Naive thymus-derived CD4-positive, alpha-beta T cell (primary cell): Measurements from ENCODE around the gene CEBPZ. TPM values are rescaled to one million over a fixed set of nuclear protein-coding genes. Genes with fewer than 3 reads are reported as not detected.
"Not testable (repeated sequence)": the region's sequence is repeated elsewhere in the genome, so short reads cannot be mapped to it uniquely, and the experiment has no call there.

Source experiments
- ATAC-seq: fragments of 150-1000 bp; cut with Tn5 transposase; 2 replicates; pipeline ENCODE4 v1.10.0; 2021; ENCODE audit warnings: mild to moderate bottlenecking, moderate library complexity
- CTCF ChIA-PET: fragments of 350-600 bp; sonication (Branson Sonifier 250); formaldehyde crosslinking; loops from one replicate; lab custom pipeline; 2021; ENCODE audit warnings: antibody characterized with exemption; lab: Charles Lee
- POLR2A ChIA-PET: fragments of 350-600 bp; sonication (Branson Sonifier 250); formaldehyde crosslinking; loops from one replicate; lab custom pipeline; 2021; ENCODE audit warnings: antibody characterized with exemption, inconsistent platforms; lab: Charles Lee
- DNase-seq, 9 donors: peaks; one replicate each; pipeline versions ENCODE4 v3.0.0 to v3.0.0-alpha.2; 2020 to 2022; ENCODE audit warnings: mixed read lengths in 1 of 9
- H3K27ac ChIP-seq: one replicate; pipeline ENCODE4 v1.7.0; 2013; ENCODE audit warnings: mild to moderate bottlenecking, low read depth, low read length, moderate library complexity
- H3K27me3 ChIP-seq, 2 donors: one replicate each; pipeline ENCODE4 v1.7.0; 2013; ENCODE audit warnings: low read length in 2 of 2, mild to moderate bottlenecking in 2 of 2, moderate library complexity in 2 of 2; ENCODE audit not compliant: control insufficient read depth in 2 of 2, insufficient read depth in 2 of 2
- H3K36me3 ChIP-seq, 3 experiments: 1 replicate in 2 of 3; 2 replicates in 1 of 3; pipeline ENCODE4 v1.7.0; 2013; ENCODE audit warnings: low read length in 3 of 3, mild to moderate bottlenecking in 3 of 3, moderate library complexity in 1 of 3; ENCODE audit not compliant: insufficient read depth in 3 of 3, control insufficient read depth in 2 of 3
- H3K4me1 ChIP-seq, 2 donors: one replicate each; pipeline ENCODE4 v1.7.0; 2013; ENCODE audit warnings: low read length in 2 of 2, mild to moderate bottlenecking in 2 of 2, moderate library complexity in 1 of 2; ENCODE audit not compliant: control insufficient read depth in 2 of 2, insufficient read depth in 2 of 2
- H3K4me3 ChIP-seq: 2 replicates; pipeline ENCODE4 v1.7.0; 2013; ENCODE audit warnings: mild to moderate bottlenecking, low read length
- H3K9me3 ChIP-seq, 3 experiments: 1 replicate in 2 of 3; 2 replicates in 1 of 3; pipeline ENCODE4 v1.7.0; 2013; ENCODE audit warnings: low read length in 3 of 3; ENCODE audit not compliant: control insufficient read depth in 2 of 3
- H3K27ac Mint-ChIP-seq, 9 donors: one replicate each; pipeline ENCODE4 v1.8.0; 2020 to 2022; ENCODE audit warnings: mixed read lengths in 9 of 9, mild to moderate bottlenecking in 8 of 9, moderate library complexity in 5 of 9, inconsistent platforms in 2 of 9
- H3K27me3 Mint-ChIP-seq, 5 donors: one replicate each; pipeline ENCODE4 v1.8.0; 2021 to 2022; ENCODE audit warnings: mixed read lengths in 5 of 5, mild to moderate bottlenecking in 1 of 5
- H3K36me3 Mint-ChIP-seq, 5 donors: one replicate each; pipeline ENCODE4 v1.8.0; 2020 to 2022; ENCODE audit warnings: mixed read lengths in 5 of 5, mild to moderate bottlenecking in 3 of 5, inconsistent platforms in 1 of 5
- H3K4me1 Mint-ChIP-seq, 7 donors: one replicate each; pipeline ENCODE4 v1.8.0; 2020 to 2022; ENCODE audit warnings: mixed read lengths in 7 of 7, mild to moderate bottlenecking in 3 of 7, inconsistent platforms in 1 of 7
- H3K4me3 Mint-ChIP-seq, 10 donors: one replicate each; pipeline ENCODE4 v1.8.0; 2020 to 2022; ENCODE audit warnings: mild to moderate bottlenecking in 10 of 10, mixed read lengths in 10 of 10, moderate library complexity in 6 of 10, inconsistent platforms in 2 of 10
- H3K9me3 Mint-ChIP-seq, 11 donors: one replicate each; pipeline ENCODE4 v1.8.0; 2020 to 2022; ENCODE audit warnings: mixed read lengths in 11 of 11, mild to moderate bottlenecking in 4 of 11, inconsistent platforms in 1 of 11, moderate library complexity in 1 of 11
- intact Hi-C, 2 donors: fragments of 100-400 bp; cut with micrococcal nuclease; formaldehyde crosslinking; loops; one replicate each; pipeline ENCODE4 v1.15.1; 2023
- polyA plus RNA-seq, 2 donors: library from polyadenylated mRNA; unstranded; fragments of 300-500 nt; fragmentation: Illumina TruSeq; gene quantifications; one replicate each; pipeline ENCODE4 v1.2.3, GENCODE V29; 2021
- total RNA-seq, 6 experiments: library from RNA in 5 of 6; stranded (reverse) in 5 of 6; gene quantifications; 1 replicate in 5 of 6; 2 replicates in 1 of 6; pipeline ENCODE4 v1.2.3 and lab custom pipeline; 2021 to 2026

CEBPZ gene
- total and polyA plus RNA-seq, 7 experiments from 2014 or later, result 27.1 to 67.6 (median 55.5) TPM

DNA sequence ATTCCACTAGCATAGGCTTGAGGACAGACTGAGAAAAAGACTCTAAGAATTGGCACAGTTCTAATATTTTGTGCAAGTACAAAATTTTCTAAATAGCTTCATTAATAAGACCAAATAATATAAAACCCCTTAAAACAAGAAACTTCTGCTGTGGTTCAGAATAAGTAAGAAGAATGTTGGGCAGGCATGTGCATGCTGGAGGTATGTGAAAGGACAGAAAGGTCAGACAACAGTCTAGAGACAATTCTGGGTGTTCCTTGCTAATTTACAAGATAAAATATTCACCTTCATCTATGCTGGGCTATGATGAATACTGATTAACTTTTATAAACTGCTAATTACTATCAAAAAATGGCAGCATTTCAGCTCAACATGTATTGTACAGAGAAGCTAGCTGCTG, 20.2 kb downstream of the CEBPZ start:
- Histone ChIP-seq H3K4me1 (no peaks in the 10 kb centered on the region), H3K27me3 (no peaks in the 10 kb centered on the region), H3K4me3 (no peak overlapping the region), H3K9me3 (peaks cover 0 to 29% (median 0%) of the 10 kb centered on the region in 3 experiments), H3K27ac (no peak overlapping the region), H3K36me3 (peaks cover 21 to 78% (median 41%) of the 10 kb centered on the region in 3 experiments)
- intact Hi-C loops, result no loop called here
- ChIA-PET POLR2A (no interaction called here), CTCF (interaction anchor here (0.6 kb wide), 1 partner anchor 231 kb away, joined by 3 read pairs; no protein-coding TSS in a partner anchor)
- Mint-ChIP-seq H3K4me3 (no peak overlapping the region), H3K9me3 (peaks cover 12 to 50% (median 34%) of the 10 kb centered on the region in 11 donors), H3K36me3 (peaks cover 40 to 81% (median 71%) of the 10 kb centered on the region in 5 donors), H3K27me3 (no peaks in the 10 kb centered on the region), H3K4me1 (peaks cover 6 to 22% (median 19%) of the 10 kb centered on the region in 7 donors), H3K27ac (peak overlapping the region in 4 of 9 donors; percentile 1 to 61 (median 34))
- no peak for ATAC-seq
- no peak for DNase-seq

GRCh38 chr2:37206760-37207159, 24.6 kb downstream of the CEBPZ start:
- H3K27me3 Mint-ChIP-seq, DNase-seq, H3K4me1 ChIP-seq, H3K4me3 ChIP-seq, CTCF ChIA-PET, ATAC-seq, H3K27me3 ChIP-seq, H3K27ac ChIP-seq, intact Hi-C loops: not testable (repeated sequence)
- Mint-ChIP-seq H3K9me3 (peaks cover 16 to 80% (median 49%) of the 10 kb centered on the region in 11 donors), H3K27ac (peak overlapping the region in 1 of 9 donors; percentile 19), H3K4me1 (peaks cover 12 to 35% (median 24%) of the 10 kb centered on the region in 7 donors), H3K36me3 (peaks cover 47 to 98% (median 92%) of the 10 kb centered on the region in 5 donors), H3K4me3 (peak overlapping the region in 1 of 10 donors; percentile 27)
- Histone ChIP-seq H3K36me3 (peaks cover 18 to 81% (median 31%) of the 10 kb centered on the region in 3 experiments), H3K9me3 (peaks cover 0 to 38% (median 0%) of the 10 kb centered on the region in 3 experiments)
- POLR2A ChIA-PET, result interaction anchor here (0.8 to 1.1 kb wide), 2 partner anchors 11 to 22 kb away, joined by 4 read pairs; no protein-coding TSS in a partner anchor

- ATAC-seq, result no peak
Measured at GRCh38 chr2:37205689-37206341, 25.6 kb downstream of the CEBPZ start.

DNA sequence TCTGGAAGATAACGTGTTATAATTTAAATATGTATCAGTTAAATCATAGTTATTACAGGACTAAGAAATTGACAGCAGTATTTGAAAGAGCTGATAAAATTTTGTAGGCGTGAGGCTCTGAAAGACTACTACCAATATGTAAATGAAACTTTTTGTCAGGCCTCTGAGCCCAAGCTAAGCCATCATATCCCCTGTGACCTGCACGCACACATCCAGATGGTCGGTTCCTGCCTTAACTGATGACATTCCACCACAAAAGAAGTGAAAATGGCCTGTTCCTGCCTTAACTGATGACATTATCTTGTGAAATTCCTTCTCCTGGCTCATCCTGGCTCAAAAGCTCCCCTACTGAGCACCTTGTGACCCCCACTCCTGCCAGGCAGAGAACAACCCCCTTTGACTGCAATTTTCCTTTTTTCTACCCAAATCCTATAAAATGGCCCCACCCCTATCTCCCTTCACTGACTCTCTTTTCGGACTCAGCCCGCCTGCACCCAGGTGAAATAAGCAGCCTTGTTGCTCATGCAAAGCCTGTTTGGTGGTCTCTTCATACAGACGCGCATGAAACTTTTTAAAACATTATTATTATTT, 26.2 kb downstream of the CEBPZ start:
- H3K27me3 Mint-ChIP-seq, POLR2A ChIA-PET, H3K4me1 ChIP-seq, H3K4me3 Mint-ChIP-seq, H3K27ac ChIP-seq, intact Hi-C loops, ATAC-seq, DNase-seq, H3K27me3 ChIP-seq, H3K4me3 ChIP-seq, CTCF ChIA-PET: not testable (repeated sequence)
- Mint-ChIP-seq H3K36me3 (peaks cover 41 to 94% (median 81%) of the 10 kb centered on the region in 5 donors), H3K27ac (peak overlapping the region in 2 of 9 donors; percentile 45 to 47), H3K4me1 (peaks cover 8 to 39% (median 33%) of the 10 kb centered on the region in 7 donors), H3K9me3 (peaks cover 16 to 69% (median 45%) of the 10 kb centered on the region in 11 donors)
- Histone ChIP-seq H3K9me3 (peaks cover 0 to 38% (median 0%) of the 10 kb centered on the region in 3 experiments), H3K36me3 (peaks cover 13 to 75% (median 24%) of the 10 kb centered on the region in 3 experiments)

More at GRCh38 chr2:37205689-37206341, 25.6 kb downstream of the CEBPZ start:
- Mint-ChIP-seq H3K36me3 (peaks cover 41 to 95% (median 87%) of the 10 kb centered on the region in 5 donors), H3K27ac (peak overlapping the region in 2 of 9 donors; percentile 9 to 21), H3K27me3 (no peaks in the 10 kb centered on the region), H3K4me3 (peak overlapping the region in 1 of 10 donors; percentile 30), H3K4me1 (peaks cover 11 to 39% (median 30%) of the 10 kb centered on the region in 7 donors), H3K9me3 (peaks cover 16 to 75% (median 49%) of the 10 kb centered on the region in 11 donors)
- ChIA-PET POLR2A (interaction anchor here (0.8 kb wide), 1 partner anchor 10 kb away, joined by 4 read pairs; no protein-coding TSS in a partner anchor), CTCF (no interaction called here)
- H3K36me3 ChIP-seq, result peaks cover 15 to 77% (median 24%) of the 10 kb centered on the region in 3 experiments
- no peak overlapping the region for H3K27ac ChIP-seq
- H3K27me3 ChIP-seq, result no peaks in the 10 kb centered on the region
- DNase-seq, result no peak
- no peak overlapping the region for H3K4me3 ChIP-seq
- H3K9me3 ChIP-seq, result peaks cover 0 to 38% (median 0%) of the 10 kb centered on the region in 3 experiments
- intact Hi-C loops, result no loop called here
- no peaks in the 10 kb centered on the region for H3K4me1 ChIP-seq

DNA sequence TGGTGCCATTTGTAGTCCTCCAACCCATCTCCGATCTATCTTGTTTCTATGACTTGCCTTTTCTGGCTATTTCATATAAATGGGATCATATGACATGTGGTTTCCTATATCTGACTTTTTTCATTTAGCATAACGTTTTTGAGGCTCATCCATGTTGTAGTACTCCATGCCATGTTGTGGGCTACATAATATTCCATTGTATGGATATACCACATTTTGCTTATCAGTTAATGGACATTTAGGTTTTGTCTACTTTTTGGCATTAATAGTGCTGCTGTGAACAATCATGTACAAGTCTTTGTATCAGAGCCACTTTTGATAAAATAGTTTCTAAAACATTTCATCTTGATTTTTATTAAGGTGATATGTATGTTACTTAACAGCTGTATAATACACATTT, 27.7 kb downstream of the CEBPZ start:
- ATAC-seq (no peak), DNase-seq (no peak)
- Histone ChIP-seq H3K4me1 (peaks cover 0 to 4% of the 10 kb centered on the region in 2 donors), H3K9me3 (peaks cover 0 to 26% (median 0%) of the 10 kb centered on the region in 3 experiments), H3K4me3 (no peak overlapping the region), H3K27me3 (no peaks in the 10 kb centered on the region), H3K36me3 (peaks cover 10 to 61% (median 13%) of the 10 kb centered on the region in 3 experiments), H3K27ac (no peak overlapping the region)
- Mint-ChIP-seq H3K9me3 (peaks cover 11 to 54% (median 32%) of the 10 kb centered on the region in 11 donors), H3K27ac (no peak overlapping the region), H3K4me3 (no peak overlapping the region), H3K4me1 (peaks cover 13 to 51% (median 43%) of the 10 kb centered on the region in 7 donors), H3K36me3 (peaks cover 30 to 84% (median 66%) of the 10 kb centered on the region in 5 donors), H3K27me3 (no peaks in the 10 kb centered on the region)
- ChIA-PET CTCF (no interaction called here), POLR2A (interaction anchor here (1.0 to 1.2 kb wide), 2 partner anchors 10 to 28 kb away, joined by 3 read pairs; partner anchors contain the start of genes CEBPZ and NDUFAF7)
- intact Hi-C loops, result no loop called here

DNA sequence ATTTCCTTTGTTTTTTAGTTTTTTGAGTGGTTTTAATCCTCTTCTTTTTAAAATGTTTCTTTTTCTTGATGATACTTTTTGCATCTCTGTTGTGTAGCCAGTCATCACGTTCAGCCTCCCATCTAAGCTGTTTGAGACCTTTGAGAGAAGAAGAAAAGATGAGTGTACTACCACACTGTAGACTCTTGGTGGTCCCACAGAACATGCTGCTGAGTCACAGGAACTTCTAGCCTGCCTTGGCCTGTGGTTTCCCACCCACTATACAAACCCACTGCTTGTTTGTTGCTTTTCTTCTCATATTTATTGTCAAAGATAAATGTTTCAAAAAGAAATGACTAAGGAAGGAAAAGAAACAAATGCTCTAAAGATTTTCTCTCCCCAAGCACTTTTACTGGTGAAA, 29.6 kb downstream of the CEBPZ start:
- no peaks in the 10 kb centered on the region for H3K27me3 Mint-ChIP-seq
- peak overlapping the region in 8 of 9 donors; percentile 40 to 79 (median 64) for H3K27ac Mint-ChIP-seq
- H3K4me3 ChIP-seq, result no peak overlapping the region
- peaks cover 13 to 53% (median 46%) of the 10 kb centered on the region in 7 donors for H3K4me1 Mint-ChIP-seq
- peaks cover 6 to 46% (median 7%) of the 10 kb centered on the region in 3 experiments for H3K36me3 ChIP-seq
- peaks cover 6 to 35% (median 12%) of the 10 kb centered on the region in 11 donors for H3K9me3 Mint-ChIP-seq
- no peak overlapping the region for H3K27ac ChIP-seq
- no peak overlapping the region for H3K4me3 Mint-ChIP-seq
- H3K9me3 ChIP-seq, result peaks cover 0 to 14% (median 0%) of the 10 kb centered on the region in 3 experiments
- CTCF ChIA-PET, result no interaction called here
- intact Hi-C loops, result no loop called here
- peak in 1 of 9 donors; percentile 33 for DNase-seq
- no peaks in the 10 kb centered on the region for H3K27me3 ChIP-seq
- peaks cover 12 to 65% (median 47%) of the 10 kb centered on the region in 5 donors for H3K36me3 Mint-ChIP-seq
- H3K4me1 ChIP-seq, result peaks cover 10 to 15% of the 10 kb centered on the region in 2 donors
- POLR2A ChIA-PET, result no interaction called here
- peak; percentile 43 for ATAC-seq
